HCT116 (cell line): Measurements from ENCODE around the gene DNAAF5. TPM values are rescaled to one million over a fixed set of nuclear protein-coding genes. Genes with fewer than 3 reads are reported as not detected.

Experiments used
- ATAC-seq: fragments of 200-7000 bp; cut with Tn5 transposase; 2 replicates; pipeline ENCODE4 v1.9.1; 2020; ENCODE audit warnings: mild to moderate bottlenecking, moderate library complexity
- BruUV-seq: library from RNA; stranded (reverse); fragments of 400-500 nt; replicated peaks from 2 replicates; lab custom pipeline; 2021; lab: Mats Ljungman, UMichigan
- CTCF ChIA-PET: fragments of 300-600 bp; sonication (Branson Sonifier 250); formaldehyde crosslinking; loops from one replicate; lab custom pipeline; 2021; ENCODE audit warnings: antibody characterized with exemption; lab: Charles Lee
- POLR2A ChIA-PET: fragments of 300-600, 350-600 bp; sonication (Branson Sonifier 250); formaldehyde crosslinking; loops from one replicate; lab custom pipeline; 2021; ENCODE audit warnings: antibody characterized with exemption; lab: Charles Lee
- RAD21 ChIA-PET, 2 experiments: fragments of 300-600 bp; sonication (Branson Sonifier 250); formaldehyde crosslinking; loops; one replicate each; lab custom pipeline; 2023; ENCODE audit warnings: low total read pairs in 2 of 2; ENCODE audit not compliant: uncharacterized antibody in 2 of 2, unreplicated experiment in 2 of 2, low non-redundant PET in 1 of 2; lab: Charles Lee
- DNase-seq: peaks from one replicate; pipeline ENCODE4 v3.0.0-alpha.2; 2010; ENCODE audit warnings: low read depth, low spot score
- H2AFZ ChIP-seq: fragments of 200-600 bp; shearing (Covaris generic), sonication (generic); 2 replicates; pipeline ENCODE4 v1.6.1; 2017; ENCODE audit warnings: low read depth, mixed run types, mixed read lengths, antibody characterized with exemption, low read length; ENCODE audit not compliant: poor library complexity, severe bottlenecking
- H3K27ac ChIP-seq: 2 replicates; pipeline ENCODE4 v1.5.1; 2012; ENCODE audit warnings: low read depth, low read length
- H3K27me3 ChIP-seq: fragments of 200-600 bp; sonication (generic); 2 replicates; pipeline ENCODE4 v1.6.1; 2016; ENCODE audit warnings: mixed run types, low read length, mixed read lengths; ENCODE audit not compliant: insufficient read depth
- H3K36me3 ChIP-seq, 2 experiments: fragments of 200-500 bp in 1 of 2; fragments of 200-600 bp in 1 of 2; sonication (Bioruptor generic) in 1 of 2; sonication (generic) in 1 of 2; 2 replicates each; pipeline versions ENCODE4 v1.5.1 to v1.6.1; 2014 to 2016; ENCODE audit warnings: low read length in 2 of 2, inconsistent platforms in 1 of 2, mixed read lengths in 1 of 2, mixed run types in 1 of 2; ENCODE audit not compliant: insufficient read depth in 2 of 2, control insufficient read depth in 1 of 2
- H3K4me1 ChIP-seq, 2 experiments: fragments of 200-600 bp in 1 of 2; sonication (generic) in 1 of 2; 2 replicates each; pipeline versions ENCODE4 v1.5.1 to v1.6.1; 2012 to 2017; ENCODE audit warnings: low read length in 2 of 2, inconsistent platforms in 1 of 2, mild to moderate bottlenecking in 1 of 2, mixed read lengths in 1 of 2, mixed run types in 1 of 2, moderate library complexity in 1 of 2; ENCODE audit not compliant: insufficient read depth in 2 of 2, control insufficient read depth in 1 of 2
- H3K4me2 ChIP-seq: fragments of 200-600 bp; sonication (generic); 2 replicates; pipeline ENCODE4 v1.6.1; 2017; ENCODE audit warnings: mixed run types, low read length, mixed read lengths
- H3K4me3 ChIP-seq, 2 experiments: fragments of 200-600 bp in 1 of 2; sonication (generic) in 1 of 2; replicated peaks in 1 of 2; 2 replicates each; pipeline ENCODE4 v1.5.1; 2011 to 2016; ENCODE audit warnings: low read length in 2 of 2, control low read depth in 1 of 2, low read depth in 1 of 2, mild to moderate bottlenecking in 1 of 2, mixed read lengths in 1 of 2, mixed run types in 1 of 2
- H3K79me2 ChIP-seq: fragments of 200-600 bp; sonication (generic); 2 replicates; pipeline ENCODE4 v1.6.1; 2017; ENCODE audit warnings: mild to moderate bottlenecking, mixed run types, low read length, moderate library complexity, mixed read lengths; ENCODE audit not compliant: insufficient read depth
- H3K9ac ChIP-seq: fragments of 200-600 bp; sonication (generic); 2 replicates; pipeline ENCODE4 v1.6.1; 2016; ENCODE audit warnings: low read length, mixed read lengths
- H3K9me2 ChIP-seq: fragments of 200-600 bp; sonication (generic), shearing (Covaris generic); 2 replicates; pipeline ENCODE4 v1.6.1; 2017; ENCODE audit warnings: mixed run types, mild to moderate bottlenecking, moderate library complexity; ENCODE audit not compliant: insufficient read depth
- H3K9me3 ChIP-seq, 2 experiments: fragments of 200-500 bp in 1 of 2; fragments of 200-600 bp in 1 of 2; sonication (Bioruptor generic) in 1 of 2; sonication (generic) in 1 of 2; 2 replicates each; pipeline ENCODE4 v1.6.1; 2014 to 2017; ENCODE audit warnings: low read length in 2 of 2, mixed read lengths in 2 of 2, inconsistent platforms in 1 of 2, low read depth in 1 of 2, mild to moderate bottlenecking in 1 of 2, mixed run types in 1 of 2, moderate library complexity in 1 of 2; ENCODE audit not compliant: control insufficient read depth in 1 of 2, insufficient read depth in 1 of 2
- H4K20me1 ChIP-seq: fragments of 200-600 bp; sonication (generic), shearing (Covaris generic); 2 replicates; pipeline ENCODE4 v1.6.1; 2017; ENCODE audit warnings: mixed run types, mild to moderate bottlenecking, moderate library complexity; ENCODE audit not compliant: insufficient read depth
- ATF3 ChIP-seq: IDR thresholded peaks from 2 replicates; pipeline ENCODE4 v1.6.1; 2012
- CBX3 ChIP-seq: IDR thresholded peaks from 2 replicates; pipeline ENCODE4 v1.6.1; 2012; ENCODE audit warnings: low read depth
- CEBPB ChIP-seq: IDR thresholded peaks from 2 replicates; pipeline ENCODE4 v1.6.1; 2012; ENCODE audit warnings: low read depth
- CTCF ChIP-seq, 3 experiments: fragments of 200-600 bp in 1 of 3; sonication (generic) in 1 of 3; IDR thresholded peaks in 2 of 3; conservative IDR thresholded peaks in 1 of 3; 2 replicates each; pipeline ENCODE4 v1.5.1; 2012 to 2017; ENCODE audit warnings: low read depth in 2 of 3, low read length in 2 of 3, antibody characterized with exemption in 1 of 3, borderline replicate concordance in 1 of 3, control low read depth in 1 of 3, mild to moderate bottlenecking in 1 of 3, mixed read lengths in 1 of 3, mixed run types in 1 of 3, moderate library complexity in 1 of 3; ENCODE audit not compliant: insufficient read depth in 1 of 3
- EGR1 ChIP-seq: IDR thresholded peaks from 2 replicates; pipeline ENCODE4 v1.6.1; 2012; ENCODE audit warnings: low read depth
- EZH2phosphoT487 ChIP-seq: fragments of 200-600 bp; IDR thresholded peaks from 2 replicates; pipeline ENCODE4 v1.6.1; 2018; ENCODE audit warnings: antibody characterized with exemption, borderline replicate concordance
- FOSL1 ChIP-seq: IDR thresholded peaks from 2 replicates; pipeline ENCODE4 v1.6.1; 2012; ENCODE audit warnings: low read depth
- MAX ChIP-seq: IDR thresholded peaks from 2 replicates; pipeline ENCODE4 v1.6.1; 2012
- POLR2A ChIP-seq: IDR thresholded peaks from 2 replicates; pipeline ENCODE4 v1.7.0; 2011; ENCODE audit warnings: borderline replicate concordance; ENCODE audit not compliant: insufficient read depth, insufficient read length; ENCODE audit errors: extremely low read depth
- POLR2AphosphoS5 ChIP-seq: IDR thresholded peaks from 2 replicates; pipeline ENCODE4 v1.6.1; 2011; ENCODE audit warnings: mild to moderate bottlenecking, low read depth, low read length, moderate library complexity
- RAD21 ChIP-seq: IDR thresholded peaks from 2 replicates; pipeline ENCODE4 v1.6.1; 2012; ENCODE audit warnings: low read depth, mild to moderate bottlenecking
- REST ChIP-seq: IDR thresholded peaks from 2 replicates; pipeline ENCODE4 v1.6.1; 2012; ENCODE audit warnings: low read depth
- SRF ChIP-seq: IDR thresholded peaks from 2 replicates; pipeline ENCODE4 v1.6.1; 2012; ENCODE audit warnings: low read depth
- YY1 ChIP-seq: IDR thresholded peaks from 2 replicates; pipeline ENCODE4 v1.6.1; 2011; ENCODE audit warnings: low read length, low read depth, moderate library complexity, mild to moderate bottlenecking; ENCODE audit not compliant: insufficient replicate concordance; ENCODE audit errors: extremely low read depth
- ZBTB33 ChIP-seq: IDR thresholded peaks from 2 replicates; pipeline ENCODE4 v1.6.1; 2011; ENCODE audit warnings: mild to moderate bottlenecking, low read length, moderate library complexity; ENCODE audit not compliant: insufficient replicate concordance; ENCODE audit errors: extremely low read depth
- ZFX ChIP-seq: fragments of 450-650 bp; IDR thresholded peaks from 2 replicates; pipeline ENCODE4 v1.6.1; 2017
- ZNF274 ChIP-seq: fragments of 200-500 bp; sonication (Bioruptor generic); IDR thresholded peaks from 2 replicates; pipeline ENCODE4 v1.6.1; 2014; ENCODE audit warnings: mild to moderate bottlenecking, low read depth, low read length, inconsistent platforms
- intact Hi-C: fragments of 100-400 bp; cut with micrococcal nuclease; formaldehyde crosslinking; loops from 2 replicates; pipeline ENCODE4 v1.10.0; 2022
- total RNA-seq: library from RNA; stranded (reverse); gene quantifications from one replicate; pipeline ENCODE4 v1.2.1, GENCODE V29; 2021; ENCODE audit not compliant: unreplicated experiment

DNAAF5 gene
- total RNA-seq, 1 experiment from 2014 or later = 69.4 TPM

GRCh38 chr7:782718-783449 lies 56.4 kb downstream of the DNAAF5 start:
- POLR2A ChIA-PET = no interaction called here
- H3K27ac ChIP-seq = no peak overlapping the region
- DNase-seq = no peak
- TF ChIP-seq RAD21 (no peak), POLR2A (no peak), MAX (no peak), CBX3 (no peak), REST (no peak), ZNF274 (no peak), CEBPB (no peak), FOSL1 (no peak), CTCF (IDR thresholded peaks at IDR 0.05 in 2 of 3, conservative IDR thresholded peaks at IDR 0.05 in 1 of 3; ENCODE audit: borderline replicate concordance in 1 of 3, insufficient read depth in 1 of 3, low read depth in 2 of 3, low read length in 2 of 3) (no peak), POLR2AphosphoS5 (no peak), ZBTB33 (no peak), YY1 (no peak), ZFX (no peak), ATF3 (no peak), SRF (no peak), EGR1 (no peak), EZH2phosphoT487 (no peak)
- TF ChIP-seq, all 23 proteins: peak for 0
- Histone ChIP-seq H3K36me3 (peaks cover 27% of the 10 kb centered on the region in 2 experiments), H3K4me3 (no peak overlapping the region), H3K9me3 (no peaks in the 10 kb centered on the region), H3K9ac (no peak overlapping the region), H3K9me2 (no peaks in the 10 kb centered on the region), H2AFZ (no peak overlapping the region), H4K20me1 (no peaks in the 10 kb centered on the region), H3K4me2 (no peak overlapping the region), H3K4me1 (no peaks in the 10 kb centered on the region), H3K27me3 (no peaks in the 10 kb centered on the region), H3K79me2 (no peaks in the 10 kb centered on the region)
- intact Hi-C loops = no loop called here
- RAD21 ChIA-PET = no interaction called here
- ATAC-seq = no peak
- no TSS peak for BruUV-seq
- CTCF ChIA-PET = no interaction called here
